GM12878 (cell line): Measurements from ENCODE around the gene ANGPTL2. TPM values are rescaled to one million over a fixed set of nuclear protein-coding genes. Genes with fewer than 3 reads are reported as not detected.

ENCODE experiments used
- BRCA1 ChIP-seq: IDR thresholded peaks from 2 replicates; pipeline ENCODE4 v1.6.1; 2011; ENCODE audit warnings: low read depth, low read length, improper control_type of control experiment
- CBX5 ChIP-seq: sonication (generic); IDR thresholded peaks from 2 replicates; pipeline ENCODE4 v1.6.1; 2016; ENCODE audit warnings: low read depth, moderate library complexity, mild to moderate bottlenecking, inconsistent platforms
- CHD1 ChIP-seq: IDR thresholded peaks from 2 replicates; pipeline ENCODE4 v1.6.1; 2012; ENCODE audit warnings: low read depth, low read length, improper control_type of control experiment
- CHD4 ChIP-seq: fragments of 200-600 bp; sonication (generic); IDR thresholded peaks from 2 replicates; pipeline ENCODE4 v1.6.1; 2016; ENCODE audit warnings: mild to moderate bottlenecking
- CREM ChIP-seq: IDR thresholded peaks from 2 replicates; pipeline ENCODE4 v1.6.1; 2014; ENCODE audit warnings: antibody characterized with exemption, low read depth
- EGR1 ChIP-seq, 2 experiments: IDR thresholded peaks; 1 replicate in 1 of 2; 2 replicates in 1 of 2; pipeline ENCODE4 v1.6.1; 2011 to 2012; ENCODE audit warnings: low read depth in 2 of 2, low read length in 2 of 2, borderline replicate concordance in 1 of 2, mild to moderate bottlenecking in 1 of 2, moderate library complexity in 1 of 2
- EP300 ChIP-seq, 2 experiments: fragments of 150-350 bp in 1 of 2; IDR thresholded peaks; 2 replicates each; pipeline ENCODE4 v1.6.1; 2011 to 2012; ENCODE audit warnings: low read depth in 2 of 2, low read length in 2 of 2, borderline replicate concordance in 1 of 2, improper control_type of control experiment in 1 of 2, inconsistent platforms in 1 of 2; ENCODE audit not compliant: control insufficient read depth in 1 of 2
- FOXK2 ChIP-seq: fragments of 450-650 bp; IDR thresholded peaks from 2 replicates; pipeline ENCODE4 v1.6.1; 2017; ENCODE audit warnings: mild to moderate bottlenecking, moderate library complexity
- HCFC1 ChIP-seq: fragments of 150-350 bp; IDR thresholded peaks from 2 replicates; pipeline ENCODE4 v1.6.1; 2014; ENCODE audit warnings: low read length
- HDAC2 ChIP-seq: fragments of 200-600 bp; sonication (generic); IDR thresholded peaks from 2 replicates; pipeline ENCODE4 v1.6.1; 2017
- PML ChIP-seq: IDR thresholded peaks from 2 replicates; pipeline ENCODE4 v1.6.1; 2012; ENCODE audit warnings: low read length, inconsistent platforms
- RAD21 ChIP-seq: IDR thresholded peaks from 2 replicates; pipeline ENCODE4 v1.6.1; 2011; ENCODE audit warnings: mild to moderate bottlenecking, low read depth, low read length, moderate library complexity; ENCODE audit not compliant: insufficient read depth
- SIN3A ChIP-seq: IDR thresholded peaks from 2 replicates; pipeline ENCODE4 v1.6.1; 2012; ENCODE audit warnings: low read depth, low read length, improper control_type of control experiment
- SMC3 ChIP-seq: IDR thresholded peaks from 2 replicates; pipeline ENCODE4 v1.6.1; 2011; ENCODE audit warnings: low read length, improper control_type of control experiment, borderline replicate concordance
- TCF7 ChIP-seq: IDR thresholded peaks from 2 replicates; pipeline ENCODE4 v1.6.1; 2014; ENCODE audit warnings: antibody characterized with exemption, borderline replicate concordance
- ZNF24 ChIP-seq: fragments of 450-650 bp; IDR thresholded peaks from 2 replicates; pipeline ENCODE4 v1.6.1; 2017; ENCODE audit warnings: antibody characterized with exemption, mild to moderate bottlenecking
- polyA plus RNA-seq, 11 experiments: library from polyadenylated mRNA; depleted of rRNA in 4 of 11; unstranded in 6 of 11; stranded (reverse) in 5 of 11; fragments of >200 nt; fragmentation: Nextera tagmentation in 4 of 11; fragmentation: Illumina TruSeq in 1 of 11; extraction: Ambion mirVana in 4 of 11; extraction: Trizol in 1 of 11; gene quantifications; 1 replicate in 1 of 11; 2 replicates in 10 of 11; pipeline versions ENCODE4 v1.2.1 to v1.2.3, GENCODE V29; 2011 to 2016; ENCODE audit warnings: inconsistent platforms in 2 of 11, missing spikeins in 2 of 11, low read depth in 1 of 11
- total RNA-seq, 4 experiments: library from RNA; depleted of rRNA in 3 of 4; stranded (reverse); fragments of >200 nt in 3 of 4; fragmentation: Illumina TruSeq in 1 of 4; extraction: Trizol in 1 of 4; gene quantifications; 2 replicates each; pipeline versions ENCODE4 v1.2.1 to v1.2.3, GENCODE V29; 2013 to 2021
- TF ChIP-seq, protein P1 (sequence below): IDR thresholded peaks from 2 replicates; pipeline ENCODE4 v1.6.1; 2011; ENCODE audit warnings: low read depth, mild to moderate bottlenecking, low read length, moderate library complexity, borderline replicate concordance; ENCODE audit errors: extremely low read depth
- TF ChIP-seq, protein P2 (sequence below): fragments of 450-650 bp; formaldehyde crosslinking; IDR thresholded peaks from 2 replicates; pipeline ENCODE4 v1.4.0; 2022; ENCODE audit warnings: mild to moderate bottlenecking, moderate library complexity
- TF ChIP-seq, protein P3 (sequence below): fragments of 450-650 bp; IDR thresholded peaks from 2 replicates; pipeline ENCODE4 v1.6.1; 2017; ENCODE audit warnings: mild to moderate bottlenecking, moderate library complexity
- TF ChIP-seq, protein P4 (sequence below): IDR thresholded peaks from 2 replicates; pipeline ENCODE4 v1.6.1; 2012; ENCODE audit warnings: low read length, inconsistent platforms

Gene ANGPTL2
- total and polyA plus RNA-seq, 10 of the 15 experiments (the other 5 are each of a cell fraction or from before 2014, with no cell fraction given), result 0.13 to 2.6 (median 0.82) TPM; not detected in 1

GRCh38 chr9:127159325-127159801 is 36.9 kb upstream of the ANGPTL2 start (continued):
- no peak for TF ChIP-seq EGR1 (IDR thresholded peaks at IDR 0.05; ENCODE audit: borderline replicate concordance in 1 of 2, low read depth in 2 of 2, low read length in 2 of 2)
- TF ChIP-seq FOXK2, result no peak
- no peak for TF ChIP-seq CREM
- TF ChIP-seq SIN3A, result no peak
- no peak for TF ChIP-seq PML
- TF ChIP-seq CBX5, result no peak
- TF ChIP-seq TCF7, result no peak
- TF ChIP-seq, protein P1, sequence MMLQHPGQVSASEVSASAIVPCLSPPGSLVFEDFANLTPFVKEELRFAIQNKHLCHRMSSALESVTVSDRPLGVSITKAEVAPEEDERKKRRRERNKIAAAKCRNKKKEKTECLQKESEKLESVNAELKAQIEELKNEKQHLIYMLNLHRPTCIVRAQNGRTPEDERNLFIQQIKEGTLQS, result no peak
- TF ChIP-seq, protein P2, sequence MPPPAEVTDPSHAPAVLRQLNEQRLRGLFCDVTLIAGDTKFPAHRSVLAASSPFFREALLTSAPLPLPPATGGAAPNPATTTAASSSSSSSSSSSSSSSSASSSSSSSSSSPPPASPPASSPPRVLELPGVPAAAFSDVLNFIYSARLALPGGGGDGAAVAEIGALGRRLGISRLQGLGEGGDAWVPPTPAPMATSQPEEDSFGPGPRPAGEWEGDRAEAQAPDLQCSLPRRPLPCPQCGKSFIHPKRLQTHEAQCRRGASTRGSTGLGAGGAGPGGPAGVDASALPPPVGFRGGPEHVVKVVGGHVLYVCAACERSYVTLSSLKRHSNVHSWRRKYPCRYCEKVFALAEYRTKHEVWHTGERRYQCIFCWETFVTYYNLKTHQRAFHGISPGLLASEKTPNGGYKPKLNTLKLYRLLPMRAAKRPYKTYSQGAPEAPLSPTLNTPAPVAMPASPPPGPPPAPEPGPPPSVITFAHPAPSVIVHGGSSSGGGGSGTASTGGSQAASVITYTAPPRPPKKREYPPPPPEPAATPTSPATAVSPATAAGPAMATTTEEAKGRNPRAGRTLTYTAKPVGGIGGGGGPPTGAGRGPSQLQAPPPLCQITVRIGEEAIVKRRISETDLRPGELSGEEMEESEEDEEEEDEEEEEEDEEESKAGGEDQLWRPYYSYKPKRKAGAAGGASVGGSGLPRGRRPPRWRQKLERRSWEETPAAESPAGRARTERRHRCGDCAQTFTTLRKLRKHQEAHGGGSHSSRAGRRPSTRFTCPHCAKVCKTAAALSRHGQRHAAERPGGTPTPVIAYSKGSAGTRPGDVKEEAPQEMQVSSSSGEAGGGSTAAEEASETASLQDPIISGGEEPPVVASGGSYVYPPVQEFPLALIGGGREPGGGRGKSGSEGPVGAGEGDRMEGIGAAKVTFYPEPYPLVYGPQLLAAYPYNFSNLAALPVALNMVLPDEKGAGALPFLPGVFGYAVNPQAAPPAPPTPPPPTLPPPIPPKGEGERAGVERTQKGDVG, result no peak
- TF ChIP-seq SMC3, result no peak
- TF ChIP-seq EP300 (IDR thresholded peaks at IDR 0.05; ENCODE audit: borderline replicate concordance in 1 of 2, control insufficient read depth in 1 of 2, low read depth in 2 of 2, low read length in 2 of 2), result no peak
- TF ChIP-seq, protein P3, sequence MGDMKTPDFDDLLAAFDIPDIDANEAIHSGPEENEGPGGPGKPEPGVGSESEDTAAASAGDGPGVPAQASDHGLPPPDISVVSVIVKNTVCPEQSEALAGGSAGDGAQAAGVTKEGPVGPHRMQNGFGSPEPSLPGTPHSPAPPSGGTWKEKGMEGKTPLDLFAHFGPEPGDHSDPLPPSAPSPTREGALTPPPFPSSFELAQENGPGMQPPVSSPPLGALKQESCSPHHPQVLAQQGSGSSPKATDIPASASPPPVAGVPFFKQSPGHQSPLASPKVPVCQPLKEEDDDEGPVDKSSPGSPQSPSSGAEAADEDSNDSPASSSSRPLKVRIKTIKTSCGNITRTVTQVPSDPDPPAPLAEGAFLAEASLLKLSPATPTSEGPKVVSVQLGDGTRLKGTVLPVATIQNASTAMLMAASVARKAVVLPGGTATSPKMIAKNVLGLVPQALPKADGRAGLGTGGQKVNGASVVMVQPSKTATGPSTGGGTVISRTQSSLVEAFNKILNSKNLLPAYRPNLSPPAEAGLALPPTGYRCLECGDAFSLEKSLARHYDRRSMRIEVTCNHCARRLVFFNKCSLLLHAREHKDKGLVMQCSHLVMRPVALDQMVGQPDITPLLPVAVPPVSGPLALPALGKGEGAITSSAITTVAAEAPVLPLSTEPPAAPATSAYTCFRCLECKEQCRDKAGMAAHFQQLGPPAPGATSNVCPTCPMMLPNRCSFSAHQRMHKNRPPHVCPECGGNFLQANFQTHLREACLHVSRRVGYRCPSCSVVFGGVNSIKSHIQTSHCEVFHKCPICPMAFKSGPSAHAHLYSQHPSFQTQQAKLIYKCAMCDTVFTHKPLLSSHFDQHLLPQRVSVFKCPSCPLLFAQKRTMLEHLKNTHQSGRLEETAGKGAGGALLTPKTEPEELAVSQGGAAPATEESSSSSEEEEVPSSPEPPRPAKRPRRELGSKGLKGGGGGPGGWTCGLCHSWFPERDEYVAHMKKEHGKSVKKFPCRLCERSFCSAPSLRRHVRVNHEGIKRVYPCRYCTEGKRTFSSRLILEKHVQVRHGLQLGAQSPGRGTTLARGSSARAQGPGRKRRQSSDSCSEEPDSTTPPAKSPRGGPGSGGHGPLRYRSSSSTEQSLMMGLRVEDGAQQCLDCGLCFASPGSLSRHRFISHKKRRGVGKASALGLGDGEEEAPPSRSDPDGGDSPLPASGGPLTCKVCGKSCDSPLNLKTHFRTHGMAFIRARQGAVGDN, result peak; percentile 99
- no peak for TF ChIP-seq ZNF24
- TF ChIP-seq CHD4, result no peak
- TF ChIP-seq RAD21, result no peak; the same call in 1 of the 2 replicates
- no peak for TF ChIP-seq HDAC2
- TF ChIP-seq, protein P4, sequence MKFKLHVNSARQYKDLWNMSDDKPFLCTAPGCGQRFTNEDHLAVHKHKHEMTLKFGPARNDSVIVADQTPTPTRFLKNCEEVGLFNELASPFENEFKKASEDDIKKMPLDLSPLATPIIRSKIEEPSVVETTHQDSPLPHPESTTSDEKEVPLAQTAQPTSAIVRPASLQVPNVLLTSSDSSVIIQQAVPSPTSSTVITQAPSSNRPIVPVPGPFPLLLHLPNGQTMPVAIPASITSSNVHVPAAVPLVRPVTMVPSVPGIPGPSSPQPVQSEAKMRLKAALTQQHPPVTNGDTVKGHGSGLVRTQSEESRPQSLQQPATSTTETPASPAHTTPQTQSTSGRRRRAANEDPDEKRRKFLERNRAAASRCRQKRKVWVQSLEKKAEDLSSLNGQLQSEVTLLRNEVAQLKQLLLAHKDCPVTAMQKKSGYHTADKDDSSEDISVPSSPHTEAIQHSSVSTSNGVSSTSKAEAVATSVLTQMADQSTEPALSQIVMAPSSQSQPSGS, result no peak
- no peak for TF ChIP-seq BRCA1
- no peak for TF ChIP-seq HCFC1
- TF ChIP-seq CHD1, result no peak
